Endodermal cell (in vitro differentiated cells): ENCODE measurements around the gene LAMB3. TPM values are rescaled to one million over a fixed set of nuclear protein-coding genes. Genes with fewer than 3 reads are reported as not detected.
A peak's percentile ranks its signal among the peaks of the same experiment; 100 is the strongest.

Experiments
- DNase-seq: peaks from one replicate; pipeline ENCODE4 v3.0.0-alpha.2; 2017
- H3K27ac ChIP-seq: 2 replicates; pipeline ENCODE4 v1.5.1; 2013; ENCODE audit warnings: mild to moderate bottlenecking, low read depth, low read length, moderate library complexity
- H3K27me3 ChIP-seq: 2 replicates; pipeline ENCODE4 v1.6.1; 2013; ENCODE audit warnings: mild to moderate bottlenecking, low read length, moderate library complexity; ENCODE audit not compliant: insufficient read depth, control insufficient read depth, poor library complexity, severe bottlenecking
- H3K36me3 ChIP-seq: 2 replicates; pipeline ENCODE4 v1.7.0; 2013; ENCODE audit warnings: mild to moderate bottlenecking, low read length, moderate library complexity; ENCODE audit not compliant: control insufficient read depth, insufficient read depth
- H3K4me1 ChIP-seq: one replicate; pipeline ENCODE4 v1.7.0; 2013; ENCODE audit warnings: low read length; ENCODE audit not compliant: control insufficient read depth, insufficient read depth
- H3K4me3 ChIP-seq: 2 replicates; pipeline ENCODE4 v1.5.1; 2013; ENCODE audit warnings: mild to moderate bottlenecking, low read length, moderate library complexity
- H3K9ac ChIP-seq: 2 replicates; pipeline ENCODE4 v1.6.1; 2013; ENCODE audit warnings: mild to moderate bottlenecking, low read length, moderate library complexity; ENCODE audit not compliant: poor library complexity, severe bottlenecking; ENCODE audit errors: extremely low read depth
- H3K9me3 ChIP-seq: 2 replicates; pipeline ENCODE4 v1.6.1; 2013; ENCODE audit warnings: mild to moderate bottlenecking, low read length, moderate library complexity; ENCODE audit not compliant: control insufficient read depth
- H3K27ac Mint-ChIP-seq: 2 replicates; pipeline ENCODE4 v1.8.0; 2020; ENCODE audit warnings: mixed read lengths
- H3K27me3 Mint-ChIP-seq: 2 replicates; pipeline ENCODE4 v1.8.0; 2021; ENCODE audit warnings: mild to moderate bottlenecking, mixed read lengths; ENCODE audit not compliant: insufficient read depth
- H3K36me3 Mint-ChIP-seq: 2 replicates; pipeline ENCODE4 v1.8.0; 2020; ENCODE audit warnings: low read depth, mixed read lengths
- H3K4me1 Mint-ChIP-seq: 2 replicates; pipeline ENCODE4 v1.8.0; 2020; ENCODE audit warnings: mixed read lengths
- H3K4me3 Mint-ChIP-seq: 2 replicates; pipeline ENCODE4 v1.8.0; 2020; ENCODE audit warnings: mild to moderate bottlenecking, moderate library complexity, mixed read lengths
- H3K9me3 Mint-ChIP-seq: 2 replicates; pipeline ENCODE4 v1.8.0; 2020; ENCODE audit warnings: mild to moderate bottlenecking, mixed read lengths
- WGBS, 2 experiments: methylation state at CpG; one replicate each; pipeline versions ENCODE4 v1.1.5 to v1.1.7; 2013; ENCODE audit warnings: missing lambda C conversion rate in 2 of 2, mixed read lengths in 1 of 2; ENCODE audit not compliant: insufficient coverage in 1 of 2, insufficient read length in 1 of 2; 5-methylcytosine and 5-hydroxymethylcytosine counted together
- total RNA-seq, 2 donors: library from RNA; stranded (reverse); fragmentation: NEBNext Ultra II Directional in 1 of 2; extraction: Animal tissue kit (Norgen Biotek cat#: 25700) in 1 of 2; gene quantifications; 2 replicates in 1 of 2; 3 replicates in 1 of 2; pipeline ENCODE4 v1.2.1, GENCODE V29; 2021
- TF ChIP-seq, protein P1 (sequence below): fragments of 200-600 bp; sonication (generic); conservative IDR thresholded peaks from 2 replicates; pipeline ENCODE4 v1.5.0; 2021; ENCODE audit warnings: antibody characterized with exemption, mild to moderate bottlenecking

LAMB3 gene
- total RNA-seq, 2 donors from 2014 or later, result 0.53 to 1.9 TPM

DNA sequence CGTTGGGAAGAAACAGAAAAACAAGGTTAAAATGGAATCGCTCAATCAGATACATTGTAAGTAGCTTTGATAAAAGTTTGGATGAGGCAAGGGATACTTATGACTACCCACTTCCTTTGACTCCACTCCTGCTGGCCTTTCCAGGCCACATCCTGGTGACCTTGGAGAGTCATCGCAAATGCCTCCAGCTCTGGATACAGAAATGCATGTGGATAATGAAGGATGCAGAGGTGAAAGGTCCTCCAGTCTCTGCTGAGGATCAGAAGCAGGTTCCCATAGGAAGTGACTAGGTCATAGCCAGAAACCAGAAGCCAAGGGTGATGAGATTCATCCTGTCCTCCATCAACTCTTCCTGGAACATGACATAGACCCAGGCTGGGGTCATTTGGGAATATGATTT, 74.9 kb downstream of the LAMB3 start:
- Mint-ChIP-seq H3K9me3 (no peaks in the 10 kb centered on the region), H3K4me1 (peaks cover 4% of the 10 kb centered on the region), H3K27ac (no peak overlapping the region), H3K4me3 (no peak overlapping the region), H3K36me3 (no peaks in the 10 kb centered on the region), H3K27me3 (peaks cover 48% of the 10 kb centered on the region)
- 95 to 100% methylated on average over 3 of the region's 3 CpGs for WGBS, 2 experiments
- DNase-seq, result no peak
- H3K27me3 ChIP-seq, result peaks cover 39% of the 10 kb centered on the region
- TF ChIP-seq, protein P1, sequence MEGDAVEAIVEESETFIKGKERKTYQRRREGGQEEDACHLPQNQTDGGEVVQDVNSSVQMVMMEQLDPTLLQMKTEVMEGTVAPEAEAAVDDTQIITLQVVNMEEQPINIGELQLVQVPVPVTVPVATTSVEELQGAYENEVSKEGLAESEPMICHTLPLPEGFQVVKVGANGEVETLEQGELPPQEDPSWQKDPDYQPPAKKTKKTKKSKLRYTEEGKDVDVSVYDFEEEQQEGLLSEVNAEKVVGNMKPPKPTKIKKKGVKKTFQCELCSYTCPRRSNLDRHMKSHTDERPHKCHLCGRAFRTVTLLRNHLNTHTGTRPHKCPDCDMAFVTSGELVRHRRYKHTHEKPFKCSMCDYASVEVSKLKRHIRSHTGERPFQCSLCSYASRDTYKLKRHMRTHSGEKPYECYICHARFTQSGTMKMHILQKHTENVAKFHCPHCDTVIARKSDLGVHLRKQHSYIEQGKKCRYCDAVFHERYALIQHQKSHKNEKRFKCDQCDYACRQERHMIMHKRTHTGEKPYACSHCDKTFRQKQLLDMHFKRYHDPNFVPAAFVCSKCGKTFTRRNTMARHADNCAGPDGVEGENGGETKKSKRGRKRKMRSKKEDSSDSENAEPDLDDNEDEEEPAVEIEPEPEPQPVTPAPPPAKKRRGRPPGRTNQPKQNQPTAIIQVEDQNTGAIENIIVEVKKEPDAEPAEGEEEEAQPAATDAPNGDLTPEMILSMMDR, result no peak
- no peak overlapping the region for H3K27ac ChIP-seq
- no peaks in the 10 kb centered on the region for H3K36me3 ChIP-seq
- no peak overlapping the region for H3K9ac ChIP-seq
- H3K4me1 ChIP-seq, result no peaks in the 10 kb centered on the region
- no peaks in the 10 kb centered on the region for H3K9me3 ChIP-seq
- no peak overlapping the region for H3K4me3 ChIP-seq

DNA sequence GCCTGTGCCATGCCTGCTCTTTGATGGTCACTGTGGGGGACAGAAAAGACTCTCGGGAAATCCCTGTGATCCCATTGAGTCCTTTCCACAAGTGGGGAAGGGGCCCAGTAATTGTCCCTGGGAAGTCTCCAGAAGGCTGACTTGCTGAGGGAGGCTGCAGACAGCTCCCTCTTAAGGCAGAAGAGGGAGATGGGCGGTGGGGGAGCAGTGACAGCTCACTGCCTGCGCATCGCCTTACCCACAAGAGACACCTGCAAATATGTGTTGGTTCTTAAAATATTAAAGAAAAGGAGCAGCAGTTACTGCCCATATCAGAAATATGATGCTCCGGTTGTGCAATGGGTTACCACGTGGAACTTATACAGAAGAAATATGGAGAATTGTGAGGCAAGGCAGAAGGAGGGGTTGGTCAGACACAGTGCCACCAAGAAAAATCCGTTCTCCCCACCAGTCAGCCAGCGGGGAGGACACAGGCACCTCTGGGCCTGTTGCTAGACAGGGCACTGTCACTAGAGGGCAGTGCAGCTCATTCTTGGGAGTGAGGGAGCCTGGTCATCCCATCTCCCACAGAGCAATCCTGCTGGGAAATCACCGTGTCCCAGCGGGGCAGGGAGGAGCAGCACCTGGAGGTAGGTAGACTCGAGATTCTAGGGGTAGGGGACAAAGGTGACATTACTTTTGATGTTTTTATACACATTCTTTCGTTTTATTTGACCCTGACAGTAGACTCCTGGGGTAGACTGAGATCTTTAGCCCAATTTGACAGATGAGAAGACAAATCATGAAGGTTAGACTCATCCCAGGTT, 75.6 kb downstream of the LAMB3 start:
- Mint-ChIP-seq H3K9me3 (no peaks in the 10 kb centered on the region), H3K27me3 (peaks cover 52% of the 10 kb centered on the region), H3K36me3 (no peaks in the 10 kb centered on the region), H3K4me3 (no peak overlapping the region), H3K27ac (no peak overlapping the region), H3K4me1 (peaks cover 4% of the 10 kb centered on the region)
- Histone ChIP-seq H3K9ac (no peak overlapping the region), H3K4me3 (no peak overlapping the region), H3K9me3 (no peaks in the 10 kb centered on the region), H3K27me3 (peaks cover 39% of the 10 kb centered on the region), H3K36me3 (no peaks in the 10 kb centered on the region), H3K27ac (no peak overlapping the region), H3K4me1 (no peaks in the 10 kb centered on the region)
- WGBS, 2 experiments, result 23 to 27% methylated on average over 5 to 12 of the region's 12 CpGs
- DNase-seq, result peak; percentile 96
- TF ChIP-seq, protein P1, result peak; percentile 96

DNA sequence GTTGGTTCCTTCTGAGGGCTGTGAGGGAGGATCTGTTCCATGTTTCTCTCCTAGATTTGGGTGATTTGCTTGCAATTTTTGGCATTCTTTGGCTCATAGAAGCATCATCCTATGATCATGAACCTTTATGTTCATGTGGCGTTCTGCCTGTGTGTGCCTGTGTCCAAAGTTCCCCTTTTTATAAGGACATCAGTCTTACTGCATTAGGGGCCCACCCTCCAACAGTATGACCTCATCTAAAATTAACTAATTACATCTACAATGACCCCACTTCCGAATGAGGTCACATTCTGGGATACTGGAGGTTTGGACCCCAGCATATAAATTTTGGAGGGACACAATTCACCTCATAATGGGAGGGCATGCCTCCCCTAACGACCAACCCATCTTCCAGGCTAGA, 81.5 kb downstream of the LAMB3 start:
- H3K27ac Mint-ChIP-seq, result no peak overlapping the region

More for the DNA sequence above, 81.5 kb downstream of the LAMB3 start:
- no peak for DNase-seq
- Mint-ChIP-seq H3K4me3 (no peak overlapping the region), H3K4me1 (peaks cover 2% of the 10 kb centered on the region), H3K9me3 (no peaks in the 10 kb centered on the region), H3K36me3 (no peaks in the 10 kb centered on the region), H3K27me3 (peaks cover 56% of the 10 kb centered on the region)
- Histone ChIP-seq H3K4me3 (no peak overlapping the region), H3K27ac (no peak overlapping the region), H3K36me3 (no peaks in the 10 kb centered on the region), H3K9ac (no peak overlapping the region), H3K9me3 (no peaks in the 10 kb centered on the region), H3K27me3 (peaks cover 38% of the 10 kb centered on the region), H3K4me1 (peaks cover 2% of the 10 kb centered on the region)
- WGBS, 2 experiments, result 75 to 82% methylated on average over 1 to 3 of the region's 3 CpGs
- TF ChIP-seq, protein P1, result no peak
